HEK293 (cell line): ENCODE results near the gene IGF1R.

Experiments
- CTCF ChIP-seq: fragments of 450-650 bp; formaldehyde crosslinking; IDR thresholded peaks from 2 replicates; pipeline ENCODE4 v1.5.1; 2016; ENCODE audit warnings: missing biosample characterization, missing genetic modification characterization
- PRDM4 ChIP-seq: fragments of 450-650 bp; formaldehyde crosslinking; IDR thresholded peaks from 2 replicates; pipeline ENCODE4 v1.5.1; 2017; ENCODE audit warnings: missing biosample characterization, missing genetic modification characterization
- SALL2 ChIP-seq: fragments of 450-650 bp; formaldehyde crosslinking; IDR thresholded peaks from 2 replicates; pipeline ENCODE4 v1.5.0; 2017; ENCODE audit warnings: missing biosample characterization, mild to moderate bottlenecking, missing genetic modification characterization, borderline replicate concordance
- ZNF335 ChIP-seq: fragments of 450-650 bp; formaldehyde crosslinking; conservative IDR thresholded peaks from 2 replicates; pipeline ENCODE4 v1.5.1; 2016; ENCODE audit warnings: missing biosample characterization, missing genetic modification characterization
- ZNF558 ChIP-seq: fragments of 450-650 bp; formaldehyde crosslinking; IDR thresholded peaks from 2 replicates; pipeline ENCODE4 v1.5.1; 2016; ENCODE audit warnings: missing biosample characterization, missing genetic modification characterization

- TF ChIP-seq ZNF335 (no peak), ZNF558 (no peak), PRDM4 (tag by site-specific recombination) (no peak), CTCF (no peak), SALL2 (tag by site-specific recombination) (no peak)
Measured at GRCh38 chr15:98738689-98739401, 90.5 kb downstream of the IGF1R start.
